GM10266 (cell line): ENCODE results near the gene TTC24.

Experiments used
- DNase-seq: peaks from one replicate; pipeline ENCODE4 v3.0.0; 2012; ENCODE audit errors: extremely low spot score
- CTCF ChIP-seq: IDR thresholded peaks from 2 replicates; pipeline ENCODE4 v1.5.1; 2012; ENCODE audit warnings: mild to moderate bottlenecking, low read depth; ENCODE audit not compliant: control insufficient read depth, insufficient read depth; ENCODE audit errors: missing control alignments

Gene TTC24

GRCh38 chr1:156554971-156555370, 24.6 kb upstream of the TTC24 start:
- no peak for DNase-seq
- TF ChIP-seq CTCF = no peak

- no peak for TF ChIP-seq CTCF
- DNase-seq = no peak
These were observed 23.8 kb upstream of the TTC24 start for GRCh38 chr1:156555715-156556114.

- TF ChIP-seq CTCF = no peak
- DNase-seq = no peak
These were observed 23.2 kb upstream of the TTC24 start for GRCh38 chr1:156556354-156556753.

- TF ChIP-seq CTCF = no peak
- no peak for DNase-seq
These were observed 20.3 kb upstream of the TTC24 start for GRCh38 chr1:156559086-156559796.

GRCh38 chr1:156559797-156560385, 19.6 kb upstream of the TTC24 start:
- no peak for DNase-seq

GRCh38 chr1:156560585-156561163, 18.8 kb upstream of the TTC24 start:
- TF ChIP-seq CTCF = no peak
- no peak for DNase-seq

More at GRCh38 chr1:156559797-156560385, 19.6 kb upstream of the TTC24 start:
- no peak for TF ChIP-seq CTCF

- TF ChIP-seq CTCF = no peak
- no peak for DNase-seq
These were observed 14.0 kb upstream of the TTC24 start for GRCh38 chr1:156565519-156565918.
